NCI-H1092 treated with DMSO at 0.1 percent for 48 hours (cell line): ENCODE results near the gene ARHGAP26.

ENCODE experiments used
- DNase-seq: peaks from one replicate; lab custom pipeline; 2025; lab: John Stamatoyannopoulos, UW

ARHGAP26 gene

DNA sequence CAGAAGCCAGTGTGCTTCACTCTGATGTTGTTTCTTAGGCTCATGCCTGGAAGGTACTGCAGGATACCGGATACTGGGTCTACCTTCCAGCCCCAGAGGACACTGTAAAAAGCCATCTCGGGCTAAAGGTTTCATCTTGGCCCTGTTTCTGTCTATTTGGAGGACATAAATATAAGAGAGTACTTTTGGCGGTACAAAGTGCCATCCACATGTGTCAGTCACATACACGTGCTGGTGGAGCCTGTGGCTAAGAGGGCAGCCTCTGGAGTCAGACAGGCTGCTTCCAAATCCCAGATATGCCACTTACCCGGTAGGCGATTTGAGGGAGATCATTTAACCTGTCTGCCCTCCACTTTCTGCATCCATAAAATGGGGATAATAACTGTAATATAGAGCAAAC is 472.9 kb downstream of the ARHGAP26 start:
- no peak for DNase-seq

DNA sequence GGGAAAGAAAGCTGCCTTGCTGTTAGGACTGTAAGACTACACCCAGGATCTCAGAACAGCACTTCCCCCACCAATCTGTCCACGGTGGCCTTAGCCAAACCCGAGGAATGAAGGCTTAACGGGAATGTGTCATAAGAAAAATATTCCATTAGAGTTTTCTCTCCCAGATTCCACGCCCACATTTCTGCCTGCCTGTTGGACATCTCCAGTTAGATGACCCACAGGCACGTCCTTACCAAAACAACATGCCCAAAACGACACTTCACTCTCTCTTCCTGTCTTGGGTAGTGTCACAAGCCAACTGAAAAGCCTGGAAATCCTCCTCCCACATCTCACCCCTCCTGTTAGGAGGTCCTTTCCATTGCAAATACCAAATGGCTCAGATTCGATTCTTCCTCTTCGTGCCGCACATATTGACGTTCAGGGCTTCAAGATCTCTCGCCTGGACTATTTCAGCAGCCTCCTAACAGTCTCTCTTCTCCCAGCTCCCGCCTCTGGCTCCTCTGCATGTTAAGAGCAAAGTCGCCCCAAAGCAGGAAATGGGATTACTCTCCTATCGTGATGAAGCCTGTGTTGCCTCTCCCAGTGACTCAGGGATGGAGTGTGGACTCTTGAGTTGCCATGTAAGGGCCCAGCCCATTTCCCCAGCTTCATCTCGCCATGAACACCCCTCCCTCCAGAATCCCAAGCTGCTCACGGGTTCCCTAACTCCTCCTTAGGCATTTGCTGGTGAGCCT is 474.0 kb downstream of the ARHGAP26 start:
- DNase-seq, result no peak

DNA sequence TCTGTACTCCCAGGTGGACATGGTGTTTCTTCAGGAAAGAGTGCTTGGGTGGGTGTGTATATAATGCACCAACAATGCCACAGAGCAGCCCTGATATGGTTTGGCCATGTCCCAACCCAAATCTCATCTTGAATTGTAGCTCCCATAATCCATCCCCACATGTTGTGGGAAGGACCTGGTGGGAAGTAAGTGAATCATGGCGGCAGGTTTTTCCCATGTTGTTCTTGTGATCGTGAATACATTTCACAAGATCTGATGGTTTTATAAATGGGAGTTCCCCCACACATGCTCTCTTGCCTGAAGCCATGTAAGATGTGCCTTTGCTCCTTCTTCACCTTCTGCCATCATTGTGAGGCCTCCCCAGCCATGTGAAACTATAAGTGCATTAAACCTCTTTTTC is 474.8 kb downstream of the ARHGAP26 start:
- DNase-seq, result no peak

DNA sequence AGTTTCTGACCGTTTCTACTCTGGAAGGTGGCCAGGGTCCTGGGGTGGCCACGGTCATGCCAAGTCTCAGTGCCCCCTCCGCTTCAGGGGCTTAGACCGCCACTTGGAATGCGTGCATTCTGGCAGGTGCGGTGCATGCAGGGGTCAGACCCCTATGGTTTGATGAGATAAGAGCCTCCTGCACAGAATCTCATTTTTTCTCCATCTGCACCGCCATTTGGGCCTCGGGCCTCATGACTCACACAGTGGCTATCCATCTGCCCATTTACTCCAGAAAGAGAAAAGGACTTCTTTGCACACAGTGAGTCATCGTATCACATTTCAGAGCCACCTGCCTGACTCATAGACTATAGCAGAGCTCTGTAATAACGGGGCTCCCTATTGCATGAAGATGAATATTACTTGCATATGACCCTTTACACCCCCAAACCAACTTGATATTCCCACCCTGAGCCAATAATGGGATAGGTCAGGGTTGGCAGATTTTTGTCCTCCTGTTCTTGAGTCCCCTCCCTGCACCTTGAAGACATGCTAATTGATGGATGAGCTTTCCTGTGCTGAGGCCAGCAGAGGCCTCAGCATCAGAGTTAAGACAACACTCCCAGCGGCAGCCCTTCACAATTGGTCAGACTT is 475.9 kb downstream of the ARHGAP26 start:
- peak; percentile 40 for DNase-seq

DNA sequence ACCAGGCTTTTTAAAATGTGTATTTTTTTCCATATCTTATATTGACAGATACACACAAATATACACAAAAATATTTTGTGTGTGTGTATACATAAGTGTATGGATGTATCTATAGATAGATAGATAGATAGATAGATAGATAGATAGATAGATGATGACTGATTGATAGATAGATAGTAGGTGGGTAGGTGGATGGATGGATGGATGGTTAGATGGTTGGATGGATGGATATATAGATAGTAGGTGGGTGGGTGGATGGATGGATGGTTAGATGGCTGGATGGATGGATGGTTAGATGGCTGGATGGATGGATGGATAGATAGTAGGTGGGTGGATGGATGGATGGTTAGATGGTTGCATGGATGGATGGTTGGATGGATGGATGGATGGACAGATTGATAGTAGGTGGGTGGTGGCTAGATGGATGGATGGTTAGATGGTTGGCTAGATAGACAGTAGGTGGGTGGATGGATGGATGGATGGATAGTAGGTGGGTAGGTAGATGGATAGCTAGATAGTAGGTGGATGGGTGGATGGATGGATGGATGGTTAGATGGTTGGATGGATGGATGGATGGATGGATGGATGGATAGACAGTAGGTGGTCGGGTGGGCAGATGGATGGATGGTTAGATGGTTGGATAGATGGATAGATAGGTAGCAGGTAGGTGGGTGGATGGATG is 477.1 kb downstream of the ARHGAP26 start:
- no peak for DNase-seq

DNA sequence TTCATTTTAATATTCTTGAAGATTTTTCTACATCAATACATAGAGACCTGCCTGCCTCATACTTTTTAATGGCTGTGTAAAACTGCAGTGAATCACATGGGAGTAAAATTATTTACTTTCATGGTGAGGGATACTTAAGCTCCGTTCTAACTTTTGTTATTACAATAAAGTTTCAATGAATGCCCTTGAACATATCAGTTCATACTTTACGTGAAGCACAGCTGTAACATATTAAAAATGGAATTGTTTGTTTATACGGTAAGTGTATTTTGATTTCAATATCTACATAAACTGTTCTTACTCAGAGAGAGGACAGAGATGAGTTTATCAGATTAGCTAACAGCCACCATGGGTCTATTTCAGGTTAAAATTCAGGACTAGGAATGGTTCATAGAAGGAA is 478.2 kb downstream of the ARHGAP26 start:
- no peak for DNase-seq

DNA sequence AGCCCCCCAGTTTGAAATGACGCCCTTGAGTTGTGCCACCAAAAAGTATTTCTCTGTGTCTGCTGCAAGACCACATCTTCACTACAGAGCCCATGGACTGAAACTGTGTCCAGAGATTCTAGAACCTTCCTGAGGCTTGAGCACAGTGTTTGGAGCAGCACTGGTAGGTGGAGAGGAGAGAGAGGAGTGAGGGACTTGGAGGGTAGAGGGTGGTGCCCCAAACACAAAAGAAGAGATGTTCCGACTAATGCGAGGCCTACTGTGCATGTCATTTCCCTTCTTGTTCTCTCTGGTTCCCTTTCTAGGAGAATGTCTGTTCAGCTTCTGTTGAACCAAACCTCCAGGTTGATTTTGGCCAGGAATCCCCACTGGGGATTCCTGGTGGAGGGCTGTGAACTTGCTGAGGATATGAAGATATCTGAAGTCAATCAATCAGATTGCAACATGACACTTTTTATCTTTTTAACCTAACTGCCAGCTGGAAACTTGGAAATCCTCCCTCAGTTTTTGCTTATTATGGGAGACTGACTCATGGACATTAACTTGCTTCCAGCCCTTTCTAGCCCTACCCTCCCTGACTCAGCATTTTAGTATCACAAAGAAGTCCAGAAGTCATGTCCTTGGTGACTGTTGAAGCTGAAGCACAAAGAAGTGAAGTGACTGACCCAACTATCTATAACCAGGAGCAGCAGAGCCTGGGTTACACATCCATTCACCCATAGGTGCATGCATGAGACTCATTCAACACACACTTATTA is 478.8 kb downstream of the ARHGAP26 start:
- no peak for DNase-seq

DNA sequence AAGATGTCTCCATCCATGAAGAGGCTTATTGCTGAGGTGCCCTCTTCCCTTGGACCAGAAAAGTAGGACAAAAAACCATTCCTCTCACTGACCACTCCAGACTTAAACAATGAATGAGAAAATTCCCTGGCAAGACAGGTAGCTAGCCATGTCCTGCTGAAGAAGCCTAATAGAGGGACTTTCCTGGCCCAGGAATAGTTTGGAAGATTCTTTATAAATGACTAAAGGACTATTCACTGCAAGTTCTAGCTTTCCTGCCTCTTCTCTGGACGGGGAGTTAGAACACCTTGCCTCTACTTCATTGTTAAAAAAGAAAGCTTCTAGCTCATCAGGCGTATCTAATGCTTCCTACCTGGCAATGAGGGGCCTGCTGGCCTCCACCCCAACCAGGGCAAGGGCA is 479.7 kb downstream of the ARHGAP26 start:
- DNase-seq, result no peak

DNA sequence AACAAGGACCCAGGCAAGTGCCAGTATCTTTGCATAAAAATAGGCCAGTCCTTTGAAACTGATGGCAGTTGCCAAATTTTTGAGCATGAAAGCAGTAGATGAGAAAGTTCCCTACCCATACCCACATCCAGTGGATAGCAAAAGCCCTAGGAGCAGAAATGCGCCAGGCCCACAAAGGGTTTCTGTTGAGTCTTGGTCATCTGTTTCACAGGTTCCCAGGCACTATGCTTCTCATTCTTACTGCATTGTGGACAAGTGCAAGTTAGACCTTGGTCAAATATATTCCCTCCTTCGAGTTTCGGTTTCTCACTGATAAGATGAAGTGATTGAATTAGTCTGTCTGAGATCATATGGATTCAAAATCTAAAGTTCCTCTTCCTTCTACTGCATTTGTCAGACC is 481.0 kb downstream of the ARHGAP26 start:
- no peak for DNase-seq

DNA sequence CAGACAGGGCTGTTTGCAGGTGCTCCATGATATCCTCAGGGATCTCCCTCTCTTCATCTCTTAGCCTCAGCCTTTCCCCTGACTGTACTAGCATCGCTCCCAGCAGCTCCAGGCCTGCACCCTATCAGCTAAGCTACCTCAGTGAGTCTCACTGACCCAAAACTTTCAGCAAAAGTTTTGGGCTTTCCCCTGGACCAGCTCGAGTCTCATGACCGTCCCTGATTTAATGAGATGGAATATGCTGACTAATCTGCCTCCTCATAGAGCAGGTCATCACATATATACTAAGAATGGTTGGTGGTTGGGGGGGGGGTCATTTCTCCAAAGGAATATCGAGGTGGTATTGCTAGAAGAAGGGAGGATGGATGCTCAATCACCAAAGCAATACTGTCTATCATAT is 481.8 kb downstream of the ARHGAP26 start:
- no peak for DNase-seq

DNA sequence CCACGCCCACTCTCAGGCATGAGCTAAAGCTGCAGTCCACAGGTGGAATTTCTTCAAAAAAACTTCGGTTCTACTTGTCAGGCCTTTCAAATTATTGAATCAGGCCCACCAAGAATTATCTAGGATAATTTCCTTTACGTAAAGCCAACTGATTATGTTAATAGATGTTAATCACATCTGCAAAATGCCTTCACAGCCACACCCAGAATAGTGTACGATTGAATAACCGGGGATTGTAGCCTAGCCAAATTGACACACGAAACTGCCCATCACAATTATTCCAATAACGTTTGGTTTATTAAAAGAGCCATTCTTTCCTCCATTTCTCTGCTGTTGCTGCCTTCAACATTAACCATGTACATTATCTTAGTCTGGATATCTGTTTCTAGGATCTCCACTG is 484.6 kb downstream of the ARHGAP26 start:
- DNase-seq, result no peak

DNA sequence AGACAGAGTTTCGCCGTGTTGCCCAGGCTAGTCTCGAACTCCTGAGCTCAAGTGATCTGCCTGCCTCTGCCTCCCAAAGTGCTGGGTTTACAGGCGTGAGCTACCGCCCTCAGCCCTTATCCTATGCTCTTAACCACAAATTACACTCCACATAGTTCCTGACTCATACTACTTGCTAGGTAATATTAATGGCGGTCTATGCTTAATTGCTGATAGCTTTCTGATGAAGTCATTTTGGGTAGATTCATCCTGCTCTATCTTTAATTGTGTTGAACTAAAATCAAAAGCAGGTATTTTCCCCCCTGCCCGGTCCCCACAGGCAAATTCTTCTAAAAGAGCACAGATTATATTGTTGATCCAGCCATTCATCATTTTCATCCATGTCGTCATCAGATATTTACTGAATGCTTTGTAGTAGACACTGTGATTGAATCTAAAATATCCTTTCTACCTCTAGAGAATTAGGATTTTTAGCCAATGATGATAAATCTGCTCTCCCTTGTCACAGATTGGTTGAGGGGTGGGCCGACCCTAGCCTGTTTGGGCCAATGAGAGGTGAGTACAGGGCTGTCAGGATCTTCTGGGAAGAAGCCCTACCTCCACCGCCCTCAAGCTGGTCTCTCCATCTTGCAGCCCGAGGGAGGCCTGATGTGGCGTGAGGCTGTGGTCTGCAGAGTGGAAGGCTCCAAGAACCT is 488.5 kb downstream of the ARHGAP26 start:
- no peak for DNase-seq

DNA sequence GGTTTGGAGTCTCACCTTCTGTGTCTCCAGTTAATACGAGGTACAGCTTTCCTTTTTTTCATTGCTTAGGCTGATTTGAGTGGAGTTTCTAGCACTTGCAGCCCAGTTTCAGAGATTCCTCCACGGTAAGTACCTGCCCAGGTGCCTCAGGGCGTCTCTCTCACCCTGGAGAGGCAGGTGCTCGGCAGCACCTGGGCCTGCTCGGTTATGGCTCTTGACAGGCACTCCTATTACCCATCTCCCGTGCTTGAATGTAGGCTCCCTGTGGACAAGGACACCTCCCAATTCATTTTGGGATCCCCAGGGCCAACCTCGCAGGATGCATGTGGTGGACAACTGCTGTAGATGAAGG is 489.1 kb downstream of the ARHGAP26 start:
- no peak for DNase-seq

DNA sequence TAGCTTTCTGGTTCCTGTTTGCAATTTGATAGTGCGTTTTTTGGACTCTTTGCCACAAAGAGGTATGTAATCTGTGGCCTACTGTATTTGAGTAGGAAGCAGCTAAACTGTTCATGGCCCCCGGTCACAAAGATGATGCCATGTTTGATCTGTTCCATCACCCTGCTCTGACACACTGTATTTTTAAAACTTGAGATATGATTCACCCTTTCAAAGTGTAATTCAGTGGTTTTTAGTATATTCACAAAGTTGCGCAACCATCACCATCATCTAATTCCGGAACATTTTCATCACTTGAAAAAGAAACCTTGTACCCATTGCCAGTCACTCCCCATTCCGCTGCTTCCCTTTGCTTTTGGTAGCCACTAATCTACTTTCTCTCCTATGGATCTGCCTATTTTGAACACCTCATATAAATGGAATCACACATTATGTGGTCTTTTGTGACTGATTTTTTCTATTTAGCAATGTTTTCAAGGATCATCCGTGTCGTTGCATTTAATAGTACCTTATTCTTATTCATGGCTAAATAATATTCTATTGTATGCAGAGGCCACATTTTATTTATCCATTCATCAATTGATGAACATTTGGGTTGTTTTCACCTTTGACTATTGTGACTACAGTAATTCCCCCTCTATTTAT is 491.7 kb downstream of the ARHGAP26 start:
- DNase-seq, result no peak

DNA sequence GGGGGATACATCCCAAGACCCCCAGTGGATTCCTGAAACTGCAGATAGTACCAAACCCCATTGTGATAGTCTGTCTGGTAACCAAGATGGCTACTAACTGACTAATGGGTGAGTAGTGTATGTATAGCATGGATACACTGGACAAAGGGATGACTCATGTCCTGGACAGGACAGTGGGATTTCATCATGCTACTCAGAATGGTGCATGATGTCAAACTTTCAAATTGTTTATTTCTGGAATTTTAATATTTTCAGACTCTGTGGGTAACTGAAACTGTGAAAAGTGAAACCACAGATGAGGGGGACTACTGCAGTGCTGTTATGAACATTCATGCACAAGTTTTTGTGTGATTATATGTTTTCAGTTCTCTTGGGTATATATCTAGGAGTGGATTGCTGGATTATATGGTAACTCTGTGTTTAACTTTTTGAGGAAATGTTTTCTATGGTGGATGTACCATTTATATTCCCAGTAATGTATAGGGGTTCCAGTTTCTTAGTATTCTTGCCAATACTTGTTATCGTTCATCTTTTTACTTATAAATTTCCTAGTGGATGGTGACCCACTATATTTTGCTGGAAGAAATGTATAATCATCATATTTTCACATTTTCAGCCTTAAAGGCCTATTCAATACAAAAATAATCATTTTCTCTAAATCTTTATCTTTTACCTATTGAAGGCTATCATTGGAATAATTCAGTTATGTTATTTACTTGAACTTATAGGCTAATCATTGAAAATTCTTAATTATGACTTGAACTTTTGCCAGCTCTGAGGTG is 492.4 kb downstream of the ARHGAP26 start:
- no peak for DNase-seq

DNA sequence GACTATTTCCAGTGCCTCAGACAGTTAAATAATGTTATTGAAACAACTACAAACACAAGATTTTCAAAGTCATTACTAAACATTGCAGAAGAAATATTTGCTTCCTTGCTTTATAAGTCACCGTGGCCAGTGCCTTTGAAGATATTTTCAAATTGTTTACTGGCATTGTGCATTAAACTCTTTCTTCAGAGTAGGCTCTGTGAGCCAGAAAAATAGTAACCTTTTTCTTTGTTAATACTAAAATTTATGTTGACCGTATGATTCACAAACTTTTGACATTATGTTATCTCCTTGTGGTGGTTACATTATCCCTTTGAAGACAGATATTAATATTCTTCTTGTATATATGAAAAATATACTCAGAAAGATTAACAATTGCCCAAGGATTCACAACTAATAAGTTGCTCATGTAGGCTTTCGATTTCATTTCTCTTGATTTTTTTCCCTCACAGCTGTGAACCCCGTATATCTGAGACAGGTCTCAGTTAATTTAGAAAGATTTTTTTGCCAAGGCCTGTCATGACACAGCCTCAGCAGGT is 493.2 kb downstream of the ARHGAP26 start:
- no peak for DNase-seq

DNA sequence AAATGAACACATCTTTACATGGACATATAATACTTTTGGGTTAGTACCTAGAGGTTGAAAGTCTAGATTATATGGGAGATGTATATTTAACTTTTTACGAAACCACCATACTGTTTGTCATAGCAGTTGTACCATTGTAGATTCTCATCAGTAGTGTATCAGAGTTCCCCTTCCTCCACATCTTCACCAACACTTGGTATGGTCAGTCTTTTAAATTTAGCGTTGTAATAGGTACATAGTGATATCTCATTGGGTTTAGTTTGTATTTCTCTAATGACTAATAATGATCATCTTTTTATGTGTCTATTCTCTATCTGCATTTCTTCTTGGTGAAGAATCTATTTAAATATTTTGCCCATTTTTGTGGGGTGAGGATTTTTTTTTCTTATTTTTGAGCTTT is 495.8 kb downstream of the ARHGAP26 start:
- no peak for DNase-seq

DNA sequence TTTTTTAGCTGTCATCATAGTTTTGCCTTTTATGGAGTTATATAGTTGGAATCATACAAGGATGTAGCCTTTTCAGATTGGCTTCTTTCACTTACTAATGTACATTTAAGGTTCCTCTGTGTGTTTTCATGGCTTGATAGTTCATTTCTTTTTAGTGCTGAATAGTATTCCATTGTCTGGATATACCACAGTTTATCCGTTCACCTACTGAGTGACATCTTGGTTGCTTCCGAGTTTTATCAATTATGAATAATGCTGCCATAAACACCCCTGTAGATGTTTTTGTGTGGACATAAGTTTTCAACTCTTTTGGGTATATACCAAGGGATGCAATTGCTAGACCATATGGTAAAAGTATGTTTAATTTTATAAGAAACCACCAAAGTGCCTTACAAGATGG is 497.0 kb downstream of the ARHGAP26 start:
- no peak for DNase-seq

DNA sequence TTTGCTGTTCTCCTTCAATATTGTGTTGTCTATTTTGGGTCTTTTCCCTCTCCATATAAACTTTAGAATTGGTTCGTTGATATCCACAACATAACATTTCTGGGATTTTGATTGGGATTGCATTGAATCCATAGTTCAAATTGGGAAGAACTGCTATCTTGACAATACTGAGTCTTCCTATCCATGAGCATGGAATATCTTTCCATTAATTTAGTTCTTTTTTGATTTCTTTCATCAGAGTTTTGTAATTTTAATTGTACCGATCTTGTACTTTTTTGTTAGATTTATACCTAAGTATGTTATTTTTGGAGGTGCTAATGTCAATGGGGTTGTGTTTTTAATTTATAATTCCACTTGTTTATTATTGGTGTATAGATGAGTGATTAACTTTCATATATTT is 498.2 kb downstream of the ARHGAP26 start:
- no peak for DNase-seq

DNA sequence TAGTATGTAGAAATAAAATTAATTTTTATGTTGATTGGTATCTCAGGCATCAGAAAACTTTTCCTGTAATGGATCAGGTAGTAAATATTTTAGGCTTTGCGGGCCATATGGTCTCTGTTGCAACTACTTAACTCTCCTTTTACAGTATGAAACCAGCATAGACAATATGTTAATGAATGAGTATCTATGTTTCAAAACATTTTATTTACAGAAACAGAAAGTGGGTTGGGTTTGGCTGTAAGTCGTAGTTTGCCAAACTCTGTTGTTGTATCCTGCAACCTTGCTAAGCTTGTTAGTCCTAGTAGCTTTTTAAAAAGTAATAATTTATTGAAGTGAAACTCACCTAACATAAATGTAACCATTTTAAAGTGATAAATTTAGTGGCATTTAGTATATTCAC is 501.3 kb downstream of the ARHGAP26 start:
- no peak for DNase-seq

DNA sequence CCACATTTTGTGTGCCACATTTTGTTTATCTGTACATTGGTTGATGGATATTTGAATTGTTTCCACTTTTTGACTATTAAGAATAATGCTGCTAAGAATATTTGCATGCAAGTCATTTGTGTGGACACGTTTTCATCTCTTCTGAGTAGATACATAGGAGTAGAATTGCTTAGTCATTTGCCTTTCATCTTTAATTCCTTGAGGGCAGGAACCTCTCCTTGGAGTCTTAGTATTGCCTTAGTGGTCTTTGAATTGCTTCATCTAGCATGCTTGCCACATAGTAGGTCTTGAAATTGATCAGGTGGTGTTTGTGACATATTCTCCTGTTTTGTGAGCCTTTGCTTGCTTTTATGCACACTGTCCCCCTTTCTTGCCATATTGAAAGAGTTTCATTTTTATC is 504.8 kb downstream of the ARHGAP26 start:
- no peak for DNase-seq
